WTC11 (cell line): ENCODE data around the gene ACMSD. TPM values are rescaled to one million over a fixed set of nuclear protein-coding genes. Genes with fewer than 3 reads are reported as not detected.

ENCODE experiments used
- ATAC-seq: fragments of 200-7000 bp; cut with Tn5 transposase; 2 replicates; pipeline ENCODE4 v1.10.0; 2021; ENCODE audit warnings: mild to moderate bottlenecking, moderate library complexity
- CTCF ChIA-PET: fragments of 300-600 bp; sonication (Branson Sonifier 250); formaldehyde crosslinking; loops from one replicate; lab custom pipeline; 2021; ENCODE audit warnings: antibody characterized with exemption; lab: Charles Lee
- POLR2A ChIA-PET: fragments of 350-600 bp; sonication (Branson Sonifier 250); formaldehyde crosslinking; loops from one replicate; lab custom pipeline; 2021; ENCODE audit warnings: antibody characterized with exemption; lab: Charles Lee
- DNase-seq: peaks from one replicate; pipeline ENCODE4 v3.0.0; 2021; ENCODE audit warnings: low spot score
- H3K27ac Mint-ChIP-seq: 2 replicates; pipeline ENCODE4 v1.8.0; 2021; ENCODE audit warnings: mixed read lengths
- H3K27me3 Mint-ChIP-seq: 2 replicates; pipeline ENCODE4 v1.8.0; 2021; ENCODE audit warnings: low read depth, mild to moderate bottlenecking, moderate library complexity, mixed read lengths
- H3K36me3 Mint-ChIP-seq: 2 replicates; pipeline ENCODE4 v1.8.0; 2021; ENCODE audit warnings: mixed read lengths
- H3K4me1 Mint-ChIP-seq: 2 replicates; pipeline ENCODE4 v1.8.0; 2022; ENCODE audit warnings: mixed read lengths
- H3K4me3 Mint-ChIP-seq: 2 replicates; pipeline ENCODE4 v1.8.0; 2021; ENCODE audit warnings: mild to moderate bottlenecking, moderate library complexity, mixed read lengths
- H3K9me3 Mint-ChIP-seq: 2 replicates; pipeline ENCODE4 v1.8.0; 2021; ENCODE audit warnings: mixed read lengths
- ATF2 ChIP-seq: sonication (generic); formaldehyde crosslinking; IDR thresholded peaks from 2 replicates; pipeline ENCODE4 v1.8.1; 2022; ENCODE audit warnings: low read depth, missing genetic modification reagents, borderline replicate concordance
- ATF3 ChIP-seq: sonication (generic); formaldehyde crosslinking; conservative IDR thresholded peaks from 2 replicates; pipeline ENCODE4 v1.8.1; 2022; ENCODE audit warnings: mild to moderate bottlenecking, missing genetic modification reagents
- CREB1 ChIP-seq: sonication (generic); formaldehyde crosslinking; IDR thresholded peaks from 2 replicates; pipeline ENCODE4 v1.8.0; 2023; ENCODE audit warnings: mild to moderate bottlenecking, missing genetic modification reagents
- CREM ChIP-seq: sonication (generic); formaldehyde crosslinking; IDR thresholded peaks from 2 replicates; pipeline ENCODE4 v1.8.1; 2022; ENCODE audit warnings: mild to moderate bottlenecking, missing genetic modification reagents, moderate library complexity
- E2F5 ChIP-seq: sonication (generic); formaldehyde crosslinking; IDR thresholded peaks from 2 replicates; pipeline ENCODE4 v1.8.1; 2022; ENCODE audit warnings: mild to moderate bottlenecking, moderate library complexity, missing genetic modification reagents
- FOXJ3 ChIP-seq: sonication (generic); formaldehyde crosslinking; IDR thresholded peaks from 2 replicates; pipeline ENCODE4 v1.9.0; 2021; ENCODE audit warnings: missing genetic modification reagents, mild to moderate bottlenecking, borderline replicate concordance
- FOXP1 ChIP-seq: sonication (generic); formaldehyde crosslinking; IDR thresholded peaks from 2 replicates; pipeline ENCODE4 v1.8.0; 2022; ENCODE audit warnings: missing genetic modification reagents, mild to moderate bottlenecking, moderate library complexity, borderline replicate concordance
- FOXP4 ChIP-seq: sonication (generic); formaldehyde crosslinking; IDR thresholded peaks from 2 replicates; pipeline ENCODE4 v1.8.0; 2022; ENCODE audit warnings: mild to moderate bottlenecking, missing genetic modification reagents
- GRHL2 ChIP-seq: fragments of 250-450 bp; sonication (Bioruptor Pico); IDR thresholded peaks from 2 replicates; pipeline ENCODE4 v1.8.0; 2022; ENCODE audit warnings: mild to moderate bottlenecking, moderate library complexity; ENCODE audit not compliant: insufficient replicate concordance, severe bottlenecking
- IRF1 ChIP-seq: sonication (generic); formaldehyde crosslinking; IDR thresholded peaks from 2 replicates; pipeline ENCODE4 v1.8.0; 2023; ENCODE audit warnings: missing genetic modification reagents
- MLX ChIP-seq: sonication (generic); formaldehyde crosslinking; IDR thresholded peaks from 2 replicates; pipeline ENCODE4 v1.8.1; 2023; ENCODE audit warnings: mild to moderate bottlenecking, missing genetic modification reagents, moderate library complexity
- MYBL2 ChIP-seq: sonication (generic); formaldehyde crosslinking; IDR thresholded peaks from 2 replicates; pipeline ENCODE4 v1.8.1; 2023; ENCODE audit warnings: mild to moderate bottlenecking, moderate library complexity, missing genetic modification reagents
- NFATC4 ChIP-seq: fragments of 250-450 bp; sonication (Bioruptor Pico); IDR thresholded peaks from 2 replicates; pipeline ENCODE4 v1.9.0; 2021; ENCODE audit warnings: mild to moderate bottlenecking
- OVOL2 ChIP-seq: fragments of 250-450 bp; sonication (Bioruptor Pico); IDR thresholded peaks from 2 replicates; pipeline ENCODE4 v1.9.0; 2021; ENCODE audit warnings: mild to moderate bottlenecking, borderline replicate concordance
- PREB ChIP-seq: sonication (generic); formaldehyde crosslinking; IDR thresholded peaks from 2 replicates; pipeline ENCODE4 v1.8.1; 2022; ENCODE audit warnings: mild to moderate bottlenecking, missing genetic modification reagents, moderate library complexity, borderline replicate concordance
- PRRX2 ChIP-seq: fragments of 250-450 bp; sonication (Bioruptor Pico); IDR thresholded peaks from 2 replicates; pipeline ENCODE4 v1.8.0; 2021; ENCODE audit warnings: mild to moderate bottlenecking
- ZNF281 ChIP-seq: sonication (generic); formaldehyde crosslinking; IDR thresholded peaks from 2 replicates; pipeline ENCODE4 v1.8.0; 2023; ENCODE audit warnings: mild to moderate bottlenecking, missing genetic modification reagents
- ZSCAN18 ChIP-seq: fragments of 250-450 bp; sonication (Bioruptor Pico); IDR thresholded peaks from 2 replicates; pipeline ENCODE4 v2.1.2; 2022; ENCODE audit warnings: mild to moderate bottlenecking, moderate library complexity
- total RNA-seq: library from RNA; stranded (reverse); gene quantifications from 3 replicates; pipeline ENCODE4 v1.2.3, GENCODE V29; 2021

ACMSD gene
- total RNA-seq, 1 experiment from 2014 or later = not detected

GRCh38 chr2:134845028-134845427 lies 6.6 kb downstream of the ACMSD start:
- no peaks in the 10 kb centered on the region for H3K27me3 Mint-ChIP-seq
- CTCF ChIA-PET = interaction anchor here (0.7 kb wide), 1 partner anchor 29 kb away, joined by 5 read pairs; no protein-coding TSS in a partner anchor
- H3K27ac Mint-ChIP-seq = no peak overlapping the region
- no peaks in the 10 kb centered on the region for H3K36me3 Mint-ChIP-seq
- POLR2A ChIA-PET = no interaction called here
- TF ChIP-seq PREB (no peak), ZSCAN18 (CRISPR knock-in tag) (no peak), GRHL2 (CRISPR knock-in tag) (no peak), ZNF281 (CRISPR knock-in tag) (no peak), PRRX2 (CRISPR knock-in tag) (no peak), E2F5 (CRISPR knock-in tag) (no peak), CREM (CRISPR knock-in tag) (no peak), OVOL2 (CRISPR knock-in tag) (no peak), FOXP1 (CRISPR knock-in tag) (no peak), FOXP4 (CRISPR knock-in tag) (no peak), FOXJ3 (CRISPR knock-in tag) (no peak), MYBL2 (CRISPR knock-in tag) (no peak), ATF2 (CRISPR knock-in tag) (no peak)
- TF ChIP-seq, all 79 proteins: peak for 0
- Mint-ChIP-seq H3K4me1 (peaks cover 12% of the 10 kb centered on the region; the same call in 1 of the 2 replicates), H3K9me3 (peaks cover 7% of the 10 kb centered on the region), H3K4me3 (no peak overlapping the region)
- no peak for DNase-seq
- ATAC-seq = no peak

- no peak for ATAC-seq
- TF ChIP-seq IRF1 = no peak
- no peak for TF ChIP-seq NFATC4
- no peak for TF ChIP-seq MLX (CRISPR knock-in tag)
- TF ChIP-seq ATF3 (CRISPR knock-in tag) = no peak
- TF ChIP-seq FOXP4 (CRISPR knock-in tag) = no peak
- TF ChIP-seq CREB1 = no peak
- Mint-ChIP-seq H3K36me3 (no peaks in the 10 kb centered on the region), H3K9me3 (peaks cover 7% of the 10 kb centered on the region), H3K27ac (no peak overlapping the region), H3K4me1 (peaks cover 12% of the 10 kb centered on the region; the same call in 1 of the 2 replicates), H3K27me3 (no peaks in the 10 kb centered on the region), H3K4me3 (no peak overlapping the region)
- ChIA-PET CTCF (no interaction called here), POLR2A (no interaction called here)
- no peak for DNase-seq
These were observed 7.3 kb downstream of the ACMSD start for GRCh38 chr2:134845719-134846118.
